Sigmoid colon (tissue), 4 donors: ENCODE data around the gene ABCG2.

Source experiments
- POLR2A ChIP-seq, 2 donors: fragments of 450-650 bp; IDR thresholded peaks; one replicate each; pipeline ENCODE4 v1.6.1; 2016; ENCODE audit warnings: antibody characterized with exemption in 2 of 2, mild to moderate bottlenecking in 2 of 2, moderate library complexity in 2 of 2
- POLR2AphosphoS5 ChIP-seq, 4 donors: sonication (generic); formaldehyde crosslinking; IDR thresholded peaks; one replicate each; pipeline ENCODE4 v1.6.1; 2017; ENCODE audit warnings: antibody characterized with exemption in 4 of 4
- TF ChIP-seq, protein P1 (sequence below), 4 experiments: fragments of 450-650 bp in 3 of 4; fragments of 200-600 bp in 1 of 4; IDR thresholded peaks; one replicate each; pipeline ENCODE4 v1.5.1; 2016 to 2019; ENCODE audit warnings: antibody characterized with exemption in 4 of 4, mild to moderate bottlenecking in 3 of 4, moderate library complexity in 2 of 4

DNA sequence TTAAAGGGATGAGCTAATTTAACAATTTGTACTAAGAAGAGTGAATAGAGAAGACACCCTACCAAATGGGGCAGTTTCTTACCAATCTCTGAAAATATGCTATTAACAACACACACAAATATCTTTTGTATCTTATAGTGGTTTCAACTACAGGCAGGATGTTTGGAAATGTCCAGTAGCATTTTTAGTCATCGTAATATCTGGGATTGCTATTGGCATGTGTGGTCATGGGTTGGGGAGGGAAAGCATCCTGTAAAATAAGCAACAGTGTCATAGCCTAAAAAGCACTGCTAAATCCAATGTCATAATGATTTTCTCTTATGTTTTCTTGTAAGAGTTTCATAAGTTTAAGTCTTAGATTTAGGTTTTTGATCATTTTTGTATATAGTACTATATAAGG lies 29.3 kb upstream of the ABCG2 start:
- no peak for TF ChIP-seq POLR2AphosphoS5 (IDR thresholded peaks at IDR 0.05)
- TF ChIP-seq, protein P1, sequence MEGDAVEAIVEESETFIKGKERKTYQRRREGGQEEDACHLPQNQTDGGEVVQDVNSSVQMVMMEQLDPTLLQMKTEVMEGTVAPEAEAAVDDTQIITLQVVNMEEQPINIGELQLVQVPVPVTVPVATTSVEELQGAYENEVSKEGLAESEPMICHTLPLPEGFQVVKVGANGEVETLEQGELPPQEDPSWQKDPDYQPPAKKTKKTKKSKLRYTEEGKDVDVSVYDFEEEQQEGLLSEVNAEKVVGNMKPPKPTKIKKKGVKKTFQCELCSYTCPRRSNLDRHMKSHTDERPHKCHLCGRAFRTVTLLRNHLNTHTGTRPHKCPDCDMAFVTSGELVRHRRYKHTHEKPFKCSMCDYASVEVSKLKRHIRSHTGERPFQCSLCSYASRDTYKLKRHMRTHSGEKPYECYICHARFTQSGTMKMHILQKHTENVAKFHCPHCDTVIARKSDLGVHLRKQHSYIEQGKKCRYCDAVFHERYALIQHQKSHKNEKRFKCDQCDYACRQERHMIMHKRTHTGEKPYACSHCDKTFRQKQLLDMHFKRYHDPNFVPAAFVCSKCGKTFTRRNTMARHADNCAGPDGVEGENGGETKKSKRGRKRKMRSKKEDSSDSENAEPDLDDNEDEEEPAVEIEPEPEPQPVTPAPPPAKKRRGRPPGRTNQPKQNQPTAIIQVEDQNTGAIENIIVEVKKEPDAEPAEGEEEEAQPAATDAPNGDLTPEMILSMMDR (IDR thresholded peaks at IDR 0.05) = no peak
- no peak for TF ChIP-seq POLR2A (IDR thresholded peaks at IDR 0.05)
